Astrocyte of the cerebellum (primary cell): ENCODE results near the gene NUP98.
"Not testable (repeated sequence)": the region's sequence is repeated elsewhere in the genome, so short reads cannot be mapped to it uniquely, and the experiment has no call there.

Source experiments
- DNase-seq: peaks from one replicate; pipeline ENCODE4 v3.0.0-alpha.2; 2011; ENCODE audit warnings: low read depth
- H3K4me3 ChIP-seq: 2 replicates; pipeline ENCODE4 v1.5.1; 2011; ENCODE audit warnings: mild to moderate bottlenecking, low read depth, low read length, moderate library complexity
- CTCF ChIP-seq: IDR thresholded peaks from 2 replicates; pipeline ENCODE4 v1.5.1; 2012; ENCODE audit warnings: low read length, low read depth, moderate library complexity, mild to moderate bottlenecking; ENCODE audit errors: missing control alignments
- in situ Hi-C: cut with HindIII; loops from 2 replicates; pipeline ENCODE4 v1.10.0; 2017; ENCODE audit warnings: low sequenced_read_pairs

The NUP98 gene

GRCh38 chr11:3767536-3767935, 29.8 kb downstream of the NUP98 start:
- TF ChIP-seq CTCF = no peak
- no peak overlapping the region for H3K4me3 ChIP-seq
- in situ Hi-C loops = no loop called here
- no peak for DNase-seq

GRCh38 chr11:3766836-3767235, 30.5 kb downstream of the NUP98 start:
- in situ Hi-C loops, H3K4me3 ChIP-seq, DNase-seq: not testable (repeated sequence)

- DNase-seq = no peak
- no peak overlapping the region for H3K4me3 ChIP-seq
Measured at GRCh38 chr11:3764266-3764665, 33.1 kb downstream of the NUP98 start.

GRCh38 chr11:3755151-3755550, 42.2 kb downstream of the NUP98 start:
- in situ Hi-C loops = no loop called here
- no peak overlapping the region for H3K4me3 ChIP-seq
- TF ChIP-seq CTCF = no peak
- no peak for DNase-seq

More at GRCh38 chr11:3764266-3764665, 33.1 kb downstream of the NUP98 start:
- in situ Hi-C loops = no loop called here
- TF ChIP-seq CTCF = no peak

GRCh38 chr11:3753110-3753509, 44.2 kb downstream of the NUP98 start:
- H3K4me3 ChIP-seq = no peak overlapping the region
- in situ Hi-C loops = no loop called here
- TF ChIP-seq CTCF = no peak
- DNase-seq = no peak

- no peak overlapping the region for H3K4me3 ChIP-seq
- in situ Hi-C loops = no loop called here
- TF ChIP-seq CTCF = no peak
- DNase-seq = no peak
Measured at GRCh38 chr11:3747704-3748103, 49.6 kb downstream of the NUP98 start.

- no peak for TF ChIP-seq CTCF
- no peak for DNase-seq
- in situ Hi-C loops = no loop called here
- H3K4me3 ChIP-seq = no peak overlapping the region
Measured at GRCh38 chr11:3745161-3745560, 52.2 kb downstream of the NUP98 start.
